ENCODE data around the gene SLCO4A1. TPM values are rescaled to one million over a fixed set of nuclear protein-coding genes. Genes with fewer than 3 reads are reported as not detected.

Gene SLCO4A1
- total and polyA plus RNA-seq, 4 experiments from 2014 or later, result 0.49 to 0.99 (median 0.97) TPM; not detected in 1

DNA sequence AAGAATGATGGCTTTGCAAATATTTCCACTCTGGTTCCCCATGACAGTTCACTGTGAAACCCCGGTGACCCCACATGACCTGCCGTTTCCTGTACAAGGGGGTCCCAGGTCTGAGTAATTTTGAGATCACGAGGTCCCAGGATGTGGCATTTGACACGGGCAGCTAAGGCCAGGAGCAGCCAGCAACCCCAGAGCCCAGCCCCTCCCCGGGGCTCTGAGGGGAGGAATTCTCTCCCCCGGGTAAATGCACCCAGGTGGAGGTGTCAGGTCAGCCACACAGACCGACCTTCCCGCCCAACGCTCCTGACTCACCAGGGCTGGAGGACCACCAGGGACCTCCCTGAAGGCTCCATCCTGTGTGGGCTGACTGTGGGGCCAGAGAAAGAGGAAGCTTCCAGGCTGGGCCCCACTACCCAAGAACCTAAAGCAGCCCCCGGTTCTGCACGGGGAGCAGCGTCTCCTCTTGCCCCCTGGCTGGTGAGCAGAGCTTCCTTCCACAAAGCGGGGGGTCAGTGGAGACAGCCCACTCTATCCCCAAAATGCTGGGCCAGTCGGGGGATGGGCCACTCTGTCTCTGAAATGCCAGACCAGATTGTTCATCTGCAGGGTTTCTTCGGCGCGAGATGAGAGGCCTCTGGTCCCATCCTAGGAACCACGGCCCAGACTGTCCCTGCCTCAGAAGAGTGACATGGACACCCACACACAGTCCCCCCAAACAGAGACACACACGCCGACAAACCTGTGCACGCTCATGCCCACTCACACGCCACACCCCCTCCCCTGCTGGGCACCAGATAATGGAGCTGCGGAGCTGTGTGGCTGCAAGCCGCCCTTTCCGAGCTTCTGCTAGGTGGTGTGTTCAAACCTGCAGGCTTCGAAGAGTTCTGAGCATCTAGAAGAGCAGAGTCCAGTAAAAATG lies 23.4 kb upstream of the SLCO4A1 start:
- no peaks in the 10 kb centered on the region for H3K36me3 ChIP-seq (ENCODE audit: insufficient read depth, low read length)
- DNase-seq, result no peak
- POLR2A ChIA-PET (ENCODE audit: partially characterized antibody), result interaction anchor here (0.9 to 1.8 kb wide), 2 partner anchors 32 to 176 kb away, joined by 4 to 7 read pairs; no protein-coding TSS in a partner anchor
- H3K36me3 Mint-ChIP-seq, result no peaks in the 10 kb centered on the region
- H3K4me3 ChIP-seq (ENCODE audit: low read length in 2 of 2), result no peak overlapping the region
- peaks cover 39% of the 10 kb centered on the region for H3K4me1 ChIP-seq (ENCODE audit: insufficient read depth, low read length)
- H3K4me1 Mint-ChIP-seq, result peaks cover 7 to 41% (median 21%) of the 10 kb centered on the region in 4 donors
- no peaks in the 10 kb centered on the region for H3K27me3 Mint-ChIP-seq
- H3K27me3 ChIP-seq (ENCODE audit: insufficient read depth, low read length), result no peaks in the 10 kb centered on the region
- intact Hi-C loops (cut with micrococcal nuclease), result no loop called here
- CTCF ChIA-PET (ENCODE audit: partially characterized antibody), result interaction anchor here (1.4 to 2.5 kb wide), 2 partner anchors 15 to 119 kb away, joined by 3 to 10 read pairs; no protein-coding TSS in a partner anchor
- no peaks in the 10 kb centered on the region for H3K9me3 Mint-ChIP-seq
- no peak overlapping the region for H3K27ac ChIP-seq (ENCODE audit: low read depth, low read length)
- H3K9me3 ChIP-seq (ENCODE audit: control insufficient read depth in 1 of 2, low read length in 2 of 2), result no peaks in the 10 kb centered on the region
- H3K4me3 Mint-ChIP-seq, result peak overlapping the region in 2 of 8 donors; percentile 26 to 39
- H3K27ac Mint-ChIP-seq, result peak overlapping the region in 5 of 7 donors; percentile 27 to 61 (median 57)

DNA sequence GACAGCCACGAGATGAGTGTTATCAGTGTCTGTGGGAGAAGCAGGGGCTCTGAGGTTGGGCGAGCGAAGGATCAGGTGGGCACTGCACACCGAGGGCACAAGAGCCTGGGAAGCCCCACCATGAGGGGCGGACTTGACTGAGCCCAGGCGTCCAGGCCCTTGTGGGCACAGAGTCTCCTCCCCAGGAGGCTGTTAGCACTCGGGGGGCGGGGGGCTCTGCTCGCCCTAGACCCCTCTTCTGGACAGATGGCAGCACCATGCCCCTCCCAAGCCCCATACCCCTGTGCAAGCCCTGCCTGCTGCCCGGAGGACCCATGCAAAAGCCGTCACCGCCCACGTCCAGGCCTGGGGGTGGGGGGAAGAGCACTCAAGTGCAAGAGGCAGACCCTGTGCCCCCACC lies 21.7 kb upstream of the SLCO4A1 start:
- Mint-ChIP-seq H3K36me3 (no peaks in the 10 kb centered on the region), H3K4me3 (no peak overlapping the region), H3K27ac (no peak overlapping the region), H3K4me1 (peaks cover 7 to 43% (median 22%) of the 10 kb centered on the region in 4 donors), H3K27me3 (no peaks in the 10 kb centered on the region), H3K9me3 (no peaks in the 10 kb centered on the region)
- DNase-seq, result no peak
- ChIA-PET POLR2A (ENCODE audit: partially characterized antibody) (no interaction called here), CTCF (ENCODE audit: partially characterized antibody) (no interaction called here)
- Histone ChIP-seq H3K27ac (ENCODE audit: low read depth, low read length) (no peak overlapping the region), H3K4me1 (ENCODE audit: insufficient read depth, low read length) (peaks cover 46% of the 10 kb centered on the region), H3K4me3 (ENCODE audit: low read length in 2 of 2) (no peak overlapping the region), H3K27me3 (ENCODE audit: insufficient read depth, low read length) (no peaks in the 10 kb centered on the region), H3K9me3 (ENCODE audit: control insufficient read depth in 1 of 2, low read length in 2 of 2) (no peaks in the 10 kb centered on the region), H3K36me3 (ENCODE audit: insufficient read depth, low read length) (no peaks in the 10 kb centered on the region)
- intact Hi-C loops (cut with micrococcal nuclease), result no loop called here

DNA sequence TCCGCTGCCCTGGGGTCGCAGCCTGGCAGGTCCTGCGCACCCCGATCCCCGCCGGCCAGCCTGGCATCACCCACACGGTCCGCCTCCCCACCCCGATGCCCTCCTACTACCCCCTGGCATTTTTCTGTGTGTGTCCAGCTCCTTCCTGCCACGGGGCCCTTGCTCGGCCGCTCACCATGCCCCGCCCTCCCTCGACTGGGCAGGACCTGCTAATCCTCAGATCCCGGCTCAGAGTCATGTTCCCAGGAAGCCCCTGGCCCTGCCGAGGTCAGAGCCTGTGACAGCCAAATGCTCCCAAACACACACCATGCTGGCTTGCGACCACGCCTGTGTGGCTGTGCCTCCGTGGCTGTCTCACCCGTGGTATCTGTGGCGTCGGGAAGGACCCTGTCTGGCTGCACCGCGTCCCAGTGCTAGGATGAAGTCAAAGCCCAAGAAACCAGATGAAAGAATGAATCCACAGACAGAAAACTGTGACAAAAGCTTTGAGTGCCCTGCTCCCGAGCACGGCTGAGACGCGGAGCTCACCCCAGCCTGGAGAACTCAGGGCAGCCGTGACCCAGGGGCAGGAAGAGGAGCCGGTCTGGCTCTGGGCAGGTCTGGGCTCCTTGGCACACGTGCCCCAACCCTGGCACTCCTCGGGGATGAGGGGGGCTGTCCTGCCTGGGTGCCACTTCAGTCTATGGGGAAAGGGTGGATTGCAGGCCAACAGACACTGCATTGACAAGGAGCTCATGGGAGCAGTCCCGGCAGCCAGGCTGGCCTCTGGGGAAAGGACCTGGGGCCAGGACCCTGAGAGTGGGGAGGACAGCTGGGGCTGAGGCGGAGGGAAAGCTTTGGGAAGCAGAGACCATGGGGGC lies 20.8 kb upstream of the SLCO4A1 start:
- Histone ChIP-seq H3K27ac (ENCODE audit: low read depth, low read length) (no peak overlapping the region), H3K4me3 (ENCODE audit: low read length in 2 of 2) (no peak overlapping the region), H3K9me3 (ENCODE audit: control insufficient read depth in 1 of 2, low read length in 2 of 2) (no peaks in the 10 kb centered on the region), H3K36me3 (ENCODE audit: insufficient read depth, low read length) (no peaks in the 10 kb centered on the region), H3K27me3 (ENCODE audit: insufficient read depth, low read length) (no peaks in the 10 kb centered on the region), H3K4me1 (ENCODE audit: insufficient read depth, low read length) (peaks cover 46% of the 10 kb centered on the region)
- peak overlapping the region in 1 of 8 donors; percentile 25 for H3K4me3 Mint-ChIP-seq
- POLR2A ChIA-PET (ENCODE audit: partially characterized antibody), result no interaction called here
- H3K9me3 Mint-ChIP-seq, result no peaks in the 10 kb centered on the region
- no peaks in the 10 kb centered on the region for H3K36me3 Mint-ChIP-seq
- CTCF ChIA-PET (ENCODE audit: partially characterized antibody), result interaction anchor here (1.1 kb wide), 1 partner anchor 33 kb away, joined by 3 read pairs; no protein-coding TSS in a partner anchor
- H3K4me1 Mint-ChIP-seq, result peaks cover 7 to 40% (median 22%) of the 10 kb centered on the region in 4 donors
- no peak for DNase-seq
- H3K27ac Mint-ChIP-seq, result no peak overlapping the region
- intact Hi-C loops (cut with micrococcal nuclease), result no loop called here
- no peaks in the 10 kb centered on the region for H3K27me3 Mint-ChIP-seq

DNA sequence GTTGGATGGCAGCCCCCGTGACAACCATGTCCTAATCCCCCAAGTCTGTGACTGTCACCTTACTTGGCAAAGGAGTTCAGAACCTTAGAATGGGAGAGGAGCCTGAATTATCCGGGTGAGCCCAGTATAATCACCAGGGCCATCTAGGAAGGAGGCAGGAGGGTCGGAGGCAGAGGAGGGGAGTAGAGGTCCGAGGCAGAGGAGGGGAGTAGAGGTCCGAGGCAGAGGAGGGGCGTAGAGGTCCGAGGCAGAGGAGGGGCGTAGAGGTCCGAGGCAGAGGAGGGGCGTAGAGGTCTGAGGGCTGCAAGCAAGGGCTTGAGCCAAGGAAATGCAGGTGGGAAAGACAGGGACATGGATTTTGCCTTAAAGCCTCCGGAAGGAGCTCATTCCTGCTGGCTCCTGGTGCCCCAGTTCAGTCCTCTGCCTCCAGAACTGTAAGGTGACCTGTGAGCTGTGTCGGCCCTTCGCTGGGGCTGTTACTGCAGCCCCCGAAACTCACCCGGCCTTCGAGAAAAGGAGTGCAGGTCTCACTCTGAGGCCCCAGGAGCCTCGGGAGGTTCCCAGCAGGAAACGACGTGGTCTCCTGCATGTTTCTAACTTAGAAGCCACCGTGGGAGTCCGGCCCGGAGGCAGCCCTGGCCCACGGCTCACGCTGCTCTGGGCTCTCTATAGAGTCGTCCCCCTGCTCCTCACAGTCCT lies 20.0 kb upstream of the SLCO4A1 start:
- Mint-ChIP-seq H3K27me3 (no peaks in the 10 kb centered on the region), H3K4me3 (no peak overlapping the region), H3K27ac (no peak overlapping the region), H3K4me1 (peaks cover 5 to 34% (median 17%) of the 10 kb centered on the region in 4 donors), H3K9me3 (no peaks in the 10 kb centered on the region), H3K36me3 (no peaks in the 10 kb centered on the region)
- no peak overlapping the region for H3K4me3 ChIP-seq (ENCODE audit: low read length in 2 of 2)
- no peaks in the 10 kb centered on the region for H3K36me3 ChIP-seq (ENCODE audit: insufficient read depth, low read length)
- no peaks in the 10 kb centered on the region for H3K27me3 ChIP-seq (ENCODE audit: insufficient read depth, low read length)
- CTCF ChIA-PET (ENCODE audit: partially characterized antibody), result interaction anchor here (0.8 to 1.7 kb wide), 3 partner anchors 32 to 597 kb away, joined by 3 to 5 read pairs (median 3); no protein-coding TSS in a partner anchor
- intact Hi-C loops (cut with micrococcal nuclease), result no loop called here
- H3K27ac ChIP-seq (ENCODE audit: low read depth, low read length), result no peak overlapping the region
- H3K4me1 ChIP-seq (ENCODE audit: insufficient read depth, low read length), result peaks cover 37% of the 10 kb centered on the region
- no peak for DNase-seq
- H3K9me3 ChIP-seq (ENCODE audit: control insufficient read depth in 1 of 2, low read length in 2 of 2), result no peaks in the 10 kb centered on the region
- POLR2A ChIA-PET (ENCODE audit: partially characterized antibody), result interaction anchor here (1.7 kb wide), 1 partner anchor 29 kb away, joined by 6 read pairs; no protein-coding TSS in a partner anchor

DNA sequence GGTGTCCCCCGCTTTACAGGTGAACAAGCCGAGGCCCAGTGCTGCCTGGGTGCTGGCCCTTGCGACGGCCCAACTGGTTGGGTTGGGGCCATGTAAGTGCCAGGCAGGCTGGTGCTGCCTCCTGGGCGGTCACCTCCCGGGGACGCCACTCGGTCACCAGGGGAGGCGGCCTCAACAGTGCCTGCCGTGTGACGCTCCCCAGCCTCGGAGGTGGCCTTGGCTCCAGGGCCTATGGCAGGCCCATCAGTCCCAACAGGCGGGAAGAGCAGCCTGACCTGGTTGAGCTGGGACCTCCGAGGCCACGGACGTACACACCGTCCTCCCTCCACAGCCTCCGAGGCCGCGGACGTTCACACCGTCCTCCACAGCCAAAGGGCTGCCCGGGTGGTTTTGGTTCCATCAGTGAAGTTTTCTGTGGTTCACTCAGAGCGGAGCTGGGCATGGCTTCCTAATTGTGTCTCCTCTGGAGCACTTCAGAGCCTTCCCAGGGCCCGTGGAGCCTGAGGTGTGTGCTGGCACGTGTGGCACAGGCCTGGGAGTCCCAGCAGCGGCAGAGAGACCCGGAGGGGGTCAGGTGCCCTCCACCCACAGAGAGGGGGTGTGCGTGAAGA lies 19.3 kb upstream of the SLCO4A1 start:
- intact Hi-C loops (cut with micrococcal nuclease), result no loop called here
- Histone ChIP-seq H3K36me3 (ENCODE audit: insufficient read depth, low read length) (no peaks in the 10 kb centered on the region), H3K27ac (ENCODE audit: low read depth, low read length) (no peak overlapping the region), H3K27me3 (ENCODE audit: insufficient read depth, low read length) (no peaks in the 10 kb centered on the region), H3K9me3 (ENCODE audit: control insufficient read depth in 1 of 2, low read length in 2 of 2) (no peaks in the 10 kb centered on the region), H3K4me1 (ENCODE audit: insufficient read depth, low read length) (peaks cover 31% of the 10 kb centered on the region), H3K4me3 (ENCODE audit: low read length in 2 of 2) (peak overlapping the region in 1 of 2 donors; percentile 21)
- no peak for DNase-seq
- Mint-ChIP-seq H3K27ac (peak overlapping the region in 5 of 7 donors; percentile 52 to 83 (median 70)), H3K4me1 (peaks cover 5 to 27% (median 15%) of the 10 kb centered on the region in 4 donors), H3K27me3 (no peaks in the 10 kb centered on the region), H3K36me3 (no peaks in the 10 kb centered on the region), H3K4me3 (peak overlapping the region in 5 of 8 donors; percentile 39 to 82 (median 67)), H3K9me3 (no peaks in the 10 kb centered on the region)
- POLR2A ChIA-PET (ENCODE audit: partially characterized antibody), result interaction anchor here (1.7 kb wide), 1 partner anchor 28 kb away, joined by 6 read pairs; no protein-coding TSS in a partner anchor
- CTCF ChIA-PET (ENCODE audit: partially characterized antibody), result interaction anchor here (0.8 to 1.7 kb wide), 4 partner anchors 14 to 596 kb away, joined by 3 to 5 read pairs (median 4); no protein-coding TSS in a partner anchor
